Measurements from ENCODE around the gene GPC5.

- no peak for TF ChIP-seq POLR2AphosphoS5 (IDR thresholded peaks at IDR 0.05; ENCODE audit: control insufficient read depth, insufficient read depth, low read depth, low read length)
- no peak for TF ChIP-seq CBX2 (IDR thresholded peaks at IDR 0.05; ENCODE audit: insufficient read depth, low read length, poor library complexity, severe bottlenecking)
- TF ChIP-seq CTCF (IDR thresholded peaks at IDR 0.05 in 2 of 3, conservative IDR thresholded peaks at IDR 0.05 in 1 of 3; ENCODE audit: insufficient read depth in 2 of 3, low read depth in 1 of 3, low read length in 3 of 3) = no peak
- no peak for TF ChIP-seq XRCC4 (IDR thresholded peaks at IDR 0.05; ENCODE audit: extremely low read depth, insufficient read depth, insufficient read length)
- no peak for TF ChIP-seq ZBTB7A (IDR thresholded peaks at IDR 0.05; ENCODE audit: borderline replicate concordance, control insufficient read depth, low read depth, low read length)
- TF ChIP-seq CHD7 (IDR thresholded peaks at IDR 0.05; ENCODE audit: low read depth, low read length) = no peak
Measured at GRCh38 chr13:91454666-91455065, 56.2 kb downstream of the GPC5 start.
